GM12873 (cell line): ENCODE data around the gene SLC24A3.

Source experiments
- CTCF ChIP-seq: IDR thresholded peaks from 2 replicates; pipeline ENCODE4 v1.5.1; 2012; ENCODE audit warnings: low read depth, mild to moderate bottlenecking, moderate library complexity, low read length, control low read depth; ENCODE audit not compliant: insufficient read depth; ENCODE audit errors: missing control alignments

Gene SLC24A3

GRCh38 chr20:19222520-19223040 lies 10.1 kb downstream of the SLC24A3 start:
- TF ChIP-seq CTCF, result no peak

- no peak for TF ChIP-seq CTCF
Observed at GRCh38 chr20:19223640-19224039, 11.2 kb downstream of the SLC24A3 start.

GRCh38 chr20:19231359-19232035 lies 19.1 kb downstream of the SLC24A3 start:
- TF ChIP-seq CTCF, result no peak

GRCh38 chr20:19232997-19233794 lies 20.8 kb downstream of the SLC24A3 start:
- TF ChIP-seq CTCF, result no peak

- no peak for TF ChIP-seq CTCF
Observed at GRCh38 chr20:19236371-19237055, 24.1 kb downstream of the SLC24A3 start.

- TF ChIP-seq CTCF, result no peak
Observed at GRCh38 chr20:19241440-19241839, 29.0 kb downstream of the SLC24A3 start.

- no peak for TF ChIP-seq CTCF
Observed at GRCh38 chr20:19244291-19244690, 31.8 kb downstream of the SLC24A3 start.
